Measurements from ENCODE around the gene TPRG1L.
A peak's percentile ranks its signal among the peaks of the same experiment; 100 is the strongest.
"Not testable (repeated sequence)": the region's sequence is repeated elsewhere in the genome, so short reads cannot be mapped to it uniquely, and the experiment has no call there.

DNA sequence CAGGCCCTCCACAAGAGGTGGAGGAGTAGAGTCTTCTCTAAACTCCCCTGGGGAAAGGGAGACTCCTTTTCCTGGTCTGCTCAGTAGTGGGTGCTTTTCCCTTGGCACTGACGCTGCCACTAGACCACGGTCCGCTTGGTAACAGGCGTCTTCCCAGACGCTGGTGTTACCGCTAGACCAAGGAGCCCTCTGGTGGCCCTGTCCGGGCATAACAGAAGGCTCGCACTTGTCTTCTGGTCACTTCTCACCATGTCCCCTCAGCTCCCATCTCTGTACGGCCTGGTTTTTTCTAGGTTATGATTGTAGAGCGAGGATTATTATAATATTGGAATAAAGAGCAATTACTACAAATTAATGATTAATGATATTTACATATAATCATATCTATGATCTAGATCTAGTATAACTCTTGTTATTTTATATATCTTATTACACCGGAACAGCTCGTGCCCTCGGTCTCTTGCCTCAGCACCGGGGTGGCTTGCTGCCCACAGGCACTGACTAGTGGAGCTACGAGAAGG, 3.6 kb upstream of the TPRG1L start:
- peak; percentile 58 for TF ChIP-seq CTCF (conservative IDR thresholded peaks at IDR 0.05; ENCODE audit: low read depth, low read length)
- TF ChIP-seq EZH2 (IDR thresholded peaks at IDR 0.05; ENCODE audit: borderline replicate concordance, low read depth, low read length, poor library complexity, severe bottlenecking), result not testable (repeated sequence)
